ENCODE results near the gene SEBOX.

SEBOX gene

GRCh38 chr17:28338056-28338768 is 26.8 kb downstream of the SEBOX start:
- DNase-seq = no peak

- peak; percentile 25 to 28 for DNase-seq
Measured at GRCh38 chr17:28335959-28336871, 28.8 kb downstream of the SEBOX start.

DNA sequence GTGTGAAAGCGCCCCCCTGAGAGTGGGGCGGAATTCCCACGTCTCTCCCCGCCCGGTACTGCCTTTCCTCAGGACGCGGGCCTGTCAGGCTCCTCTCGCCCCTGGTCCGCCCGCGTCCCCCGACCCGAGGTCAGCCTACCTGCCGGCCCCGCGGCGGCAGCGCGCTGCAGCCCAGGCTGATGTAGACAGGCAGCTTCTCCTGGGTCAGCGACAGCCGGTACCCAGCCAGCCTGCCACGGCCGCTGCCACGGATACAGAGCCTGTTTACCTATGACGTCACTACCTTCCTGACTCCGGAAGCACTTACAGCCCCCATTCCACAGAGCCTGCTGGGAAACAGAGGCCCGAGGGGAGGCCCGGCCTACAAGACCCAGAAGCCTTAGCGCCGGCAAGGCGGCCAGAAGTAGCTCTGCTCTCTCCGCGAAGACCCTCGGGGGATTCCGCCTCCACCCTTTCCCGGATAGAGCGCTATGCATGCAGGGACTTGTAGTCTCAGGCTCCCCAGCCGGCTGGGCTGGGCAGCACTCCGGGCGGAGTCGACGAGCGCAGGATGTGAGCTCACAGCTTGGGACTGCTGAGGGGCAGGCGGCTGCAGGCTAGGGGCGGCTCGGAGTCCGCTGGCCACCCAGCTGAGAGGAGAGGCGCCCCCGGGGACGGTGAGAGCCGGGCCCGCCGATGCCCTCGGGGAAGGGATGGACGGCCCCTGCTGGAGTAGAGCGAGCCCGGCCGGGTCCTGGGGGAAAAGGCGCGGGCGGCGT is 29.6 kb downstream of the SEBOX start, which contains the start of the genes IFT20 and TNFAIP1:
IFT20 (minus strand) TSS at position 272 of the 758 bp plus-strand sequence. CDS start 3,487 bp downstream, outside the sequence.
TNFAIP1 (plus strand) TSS at position 561 of the 758 bp plus-strand sequence. CDS start 3,761 bp downstream, outside the sequence.
- peak; percentile 96 to 98 for DNase-seq

- DNase-seq = no peak
Measured at GRCh38 chr17:28334666-28335200, 30.3 kb downstream of the SEBOX start.

DNA sequence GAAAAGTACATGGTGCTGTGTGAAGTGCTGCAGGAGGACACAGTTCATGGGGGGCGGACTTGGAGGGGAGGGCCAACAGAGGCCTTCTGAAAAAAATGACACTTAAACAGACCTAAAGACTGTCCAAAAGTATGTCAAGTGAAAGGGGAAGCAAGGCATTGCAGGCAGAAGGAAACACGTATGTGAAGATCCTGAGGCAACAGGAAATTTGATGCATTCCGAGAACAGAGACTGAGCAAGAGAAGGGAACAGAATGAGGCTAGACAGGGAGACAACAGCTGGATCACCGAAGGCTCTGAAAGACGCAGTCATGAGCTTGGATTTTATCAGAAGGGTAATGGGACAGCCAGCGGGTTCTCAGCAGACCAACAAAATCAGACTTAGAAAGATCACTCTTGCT is 30.8 kb downstream of the SEBOX start:
- no peak for DNase-seq

- no peak for DNase-seq
Measured at GRCh38 chr17:28333083-28333746, 31.8 kb downstream of the SEBOX start.

- no peak for DNase-seq
Measured at GRCh38 chr17:28331891-28332420, 33.0 kb downstream of the SEBOX start.

DNA sequence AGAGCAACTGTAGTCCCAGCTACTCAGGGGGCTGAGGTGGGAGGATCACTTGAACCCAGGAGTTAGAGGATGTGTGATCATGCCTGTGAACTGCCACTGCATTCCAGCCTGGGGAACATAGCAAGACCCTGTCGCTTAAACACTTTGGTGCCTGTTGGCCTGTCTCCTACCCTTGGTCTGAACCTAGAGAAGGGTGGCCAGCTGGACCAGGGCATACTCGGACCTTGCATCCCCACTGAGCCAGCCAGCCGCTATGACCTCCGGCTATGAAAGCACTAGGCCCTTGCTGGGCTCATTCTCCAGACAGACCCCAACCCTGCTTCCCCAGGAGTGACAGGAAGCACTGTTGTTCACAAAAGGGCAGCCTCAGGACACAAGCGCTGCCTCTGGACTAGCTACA is 34.3 kb downstream of the SEBOX start:
- no peak for DNase-seq

- no peak for DNase-seq
Measured at GRCh38 chr17:28328325-28328724, 36.7 kb downstream of the SEBOX start.

DNA sequence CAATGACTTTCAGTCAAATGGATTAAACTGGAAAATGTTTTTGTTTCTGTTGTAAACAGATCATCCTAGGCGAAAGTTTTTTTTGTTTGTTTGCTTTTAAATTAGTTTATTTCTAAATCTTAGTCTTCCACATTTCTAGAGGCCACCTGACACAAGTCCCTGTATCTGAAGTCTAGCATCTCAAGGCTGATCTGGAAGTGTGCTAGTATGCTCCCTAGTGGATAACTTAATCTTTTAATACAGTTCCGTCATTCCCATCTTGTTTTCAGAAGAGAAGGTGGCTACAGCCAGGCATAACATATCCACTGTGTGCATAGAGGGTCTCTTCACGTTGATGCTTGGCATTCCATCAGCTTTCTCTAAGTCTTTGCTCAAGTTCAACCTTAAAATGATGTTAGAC is 37.3 kb downstream of the SEBOX start:
- DNase-seq = no peak

DNA sequence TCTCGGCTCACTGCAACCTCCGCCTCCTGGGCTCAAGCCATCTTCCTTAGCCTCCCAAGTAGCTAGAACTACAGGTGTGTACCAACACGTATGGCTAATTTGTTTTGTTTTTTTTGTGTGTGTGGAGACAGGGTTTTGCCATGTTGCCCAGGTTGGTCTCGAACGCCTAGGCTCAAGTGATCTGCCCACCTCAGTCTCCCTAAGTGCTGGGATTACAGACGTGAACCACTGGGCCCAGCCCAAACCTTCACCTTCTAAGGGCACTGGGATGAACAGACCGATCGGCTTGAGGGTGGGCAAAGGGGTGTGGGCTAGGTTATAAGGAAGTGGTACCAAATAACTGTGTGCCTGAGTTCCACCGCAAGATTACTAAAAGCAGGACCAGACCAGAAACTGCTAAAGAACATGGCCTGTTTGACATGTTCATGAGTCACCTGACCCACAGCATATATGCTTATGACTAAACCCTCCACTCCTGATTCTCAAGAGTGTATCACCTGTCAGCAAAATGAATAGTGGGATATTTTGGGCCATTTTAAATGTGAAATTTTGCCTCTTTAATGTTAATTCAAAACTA is 37.9 kb downstream of the SEBOX start:
- no peak for DNase-seq

DNA sequence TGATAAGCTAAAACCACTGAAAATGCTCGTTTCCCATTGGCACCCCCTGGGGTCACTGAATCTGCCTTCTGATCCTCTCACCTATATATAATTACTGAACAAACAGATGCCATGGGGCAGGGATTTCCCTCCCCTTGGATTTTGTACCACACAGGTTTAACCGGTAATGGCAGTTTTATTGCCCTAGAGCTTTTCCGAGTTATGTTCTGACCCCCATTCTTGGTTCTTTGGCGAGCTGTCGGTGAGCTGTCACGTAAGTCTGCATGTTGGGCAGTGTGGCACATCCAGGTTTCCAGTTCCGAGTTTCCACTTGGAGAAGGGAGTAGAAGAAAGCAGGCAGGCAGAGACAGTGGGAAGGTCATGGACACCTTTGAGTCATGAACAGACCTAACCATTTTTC is 38.9 kb downstream of the SEBOX start:
- DNase-seq = no peak

- DNase-seq = no peak
Measured at GRCh38 chr17:28325211-28325610, 39.8 kb downstream of the SEBOX start.

DNA sequence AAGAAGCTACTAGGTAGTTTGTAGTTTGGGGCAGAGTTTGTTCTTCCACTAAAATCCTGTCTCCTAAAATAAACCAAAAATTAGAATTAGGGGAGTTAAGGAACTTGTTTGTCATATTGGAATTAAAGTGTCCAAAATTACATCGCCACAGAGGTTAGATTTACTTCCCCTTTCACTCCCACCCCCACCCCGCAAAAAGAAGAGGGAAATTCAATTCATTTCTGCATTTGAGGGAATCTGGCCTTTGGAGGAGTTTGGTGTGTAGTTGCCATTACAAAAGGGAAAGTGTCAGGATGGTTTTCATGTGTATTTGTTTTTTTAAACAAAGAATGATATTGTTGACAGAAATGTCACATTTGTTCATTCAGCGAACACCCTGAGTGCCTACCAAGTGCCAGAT is 40.2 kb downstream of the SEBOX start:
- DNase-seq = no peak

GRCh38 chr17:28324267-28324745 is 40.7 kb downstream of the SEBOX start:
- no peak for DNase-seq

- DNase-seq = no peak
Measured at GRCh38 chr17:28320215-28321061, 44.6 kb downstream of the SEBOX start.

- no peak for DNase-seq
Measured at GRCh38 chr17:28319598-28319935, 45.4 kb downstream of the SEBOX start.

- peak; percentile 91 to 96 for DNase-seq
Measured at GRCh38 chr17:28318759-28319597, 46.0 kb downstream of the SEBOX start, which contains the start of gene TMEM97. TMEM97 (plus strand) TSS chr17:28319200; CDS start chr17:28319240, 40 bp downstream.
